DMS 273 (cell line): ENCODE data around the gene FAM13B.
"Not testable (repeated sequence)": the region's sequence is repeated elsewhere in the genome, so short reads cannot be mapped to it uniquely, and the experiment has no call there.

ENCODE experiments used
- DNase-seq: peaks from one replicate; lab custom pipeline; 2025; ENCODE audit not compliant: unreplicated experiment; lab: John Stamatoyannopoulos, UW

FAM13B gene

GRCh38 chr5:138032572-138033385 is at the start of gene FAM13B:
FAM13B (minus strand) TSS chr5:138033079; CDS start chr5:138019111, 13,968 bp downstream.
- DNase-seq, result peak; percentile 88

DNA sequence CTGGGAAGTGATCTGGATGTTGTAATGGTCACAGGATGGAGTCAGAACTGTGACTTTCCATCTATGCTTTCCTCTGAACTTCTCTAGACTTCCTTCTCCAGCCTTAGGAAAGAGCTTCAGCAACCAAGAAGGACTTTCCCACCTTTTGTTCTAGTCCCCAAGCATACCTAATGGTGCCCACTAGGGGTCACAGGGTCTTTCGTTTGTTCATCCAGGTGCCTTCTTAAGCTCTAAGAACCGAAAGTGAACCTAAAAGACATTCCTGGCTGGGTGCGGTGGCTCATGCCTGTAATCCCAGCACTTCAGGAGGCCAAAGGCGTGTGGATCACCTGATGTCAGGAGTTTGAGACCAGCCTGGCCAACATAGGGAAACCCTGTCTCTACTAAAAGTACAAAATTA is 49.2 kb upstream of the FAM13B start:
- peak; percentile 14 for DNase-seq

GRCh38 chr5:138078006-138078643 is 45.2 kb upstream of the FAM13B start:
- DNase-seq, result no peak

DNA sequence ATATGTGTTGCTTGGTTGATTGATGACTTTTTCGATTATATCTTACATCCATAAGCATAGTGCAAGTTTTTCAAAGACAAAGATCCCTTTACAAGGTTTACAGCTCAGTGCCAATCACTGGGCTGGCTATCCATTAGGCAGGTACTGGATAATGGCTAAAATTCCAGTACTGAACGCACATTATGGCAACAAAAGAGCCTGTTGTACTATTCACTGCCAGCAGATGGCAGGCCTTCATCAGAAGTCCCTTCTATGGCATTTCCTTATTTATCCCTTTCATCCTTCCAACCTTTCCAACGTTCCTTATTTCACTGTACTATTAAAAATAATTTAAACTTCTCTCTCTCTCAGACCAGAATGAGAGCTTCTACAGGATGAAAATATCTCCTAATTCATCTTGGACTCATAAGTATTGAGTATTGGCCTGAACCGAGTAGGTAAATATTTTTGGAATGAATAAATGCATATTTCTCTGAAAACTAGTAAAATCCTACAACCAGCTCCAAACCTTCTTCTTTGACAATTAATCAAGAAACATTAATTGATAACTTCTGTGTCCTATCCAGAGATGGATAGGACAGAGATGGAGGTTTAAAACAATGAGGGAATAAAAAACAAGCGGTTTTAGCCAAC is 44.3 kb upstream of the FAM13B start:
- DNase-seq, result peak; percentile 80

DNA sequence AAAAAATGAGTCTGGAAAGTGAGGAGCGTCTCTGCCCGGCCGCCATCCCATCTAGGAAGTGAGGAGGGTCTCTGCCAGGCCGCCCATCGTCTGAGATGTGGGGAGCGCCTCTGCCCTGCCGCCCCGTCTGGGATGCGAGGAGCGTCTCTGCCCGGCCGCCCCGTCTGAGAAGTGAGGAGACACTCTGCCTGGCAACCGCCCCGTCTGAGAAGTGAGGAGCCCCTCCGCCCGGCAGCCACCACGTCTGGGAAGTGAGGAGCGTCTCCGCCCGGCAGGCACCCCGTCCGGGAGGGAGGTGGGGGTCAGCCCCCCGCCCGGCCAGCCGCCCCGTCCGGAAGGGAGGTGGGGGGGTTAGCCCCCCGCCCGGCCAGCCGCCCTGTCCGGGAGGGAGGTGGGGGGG is 37.1 kb upstream of the FAM13B start:
- not testable (repeated sequence) for DNase-seq

- DNase-seq, result peak; percentile 89
Observed at GRCh38 chr5:138068742-138069600, 36.1 kb upstream of the FAM13B start.

GRCh38 chr5:138067945-138068344 is 35.1 kb upstream of the FAM13B start:
- DNase-seq, result no peak

- peak; percentile 36 for DNase-seq
Observed at GRCh38 chr5:138065102-138065501, 32.2 kb upstream of the FAM13B start.

- no peak for DNase-seq
Observed at GRCh38 chr5:138064526-138064925, 31.6 kb upstream of the FAM13B start.

DNA sequence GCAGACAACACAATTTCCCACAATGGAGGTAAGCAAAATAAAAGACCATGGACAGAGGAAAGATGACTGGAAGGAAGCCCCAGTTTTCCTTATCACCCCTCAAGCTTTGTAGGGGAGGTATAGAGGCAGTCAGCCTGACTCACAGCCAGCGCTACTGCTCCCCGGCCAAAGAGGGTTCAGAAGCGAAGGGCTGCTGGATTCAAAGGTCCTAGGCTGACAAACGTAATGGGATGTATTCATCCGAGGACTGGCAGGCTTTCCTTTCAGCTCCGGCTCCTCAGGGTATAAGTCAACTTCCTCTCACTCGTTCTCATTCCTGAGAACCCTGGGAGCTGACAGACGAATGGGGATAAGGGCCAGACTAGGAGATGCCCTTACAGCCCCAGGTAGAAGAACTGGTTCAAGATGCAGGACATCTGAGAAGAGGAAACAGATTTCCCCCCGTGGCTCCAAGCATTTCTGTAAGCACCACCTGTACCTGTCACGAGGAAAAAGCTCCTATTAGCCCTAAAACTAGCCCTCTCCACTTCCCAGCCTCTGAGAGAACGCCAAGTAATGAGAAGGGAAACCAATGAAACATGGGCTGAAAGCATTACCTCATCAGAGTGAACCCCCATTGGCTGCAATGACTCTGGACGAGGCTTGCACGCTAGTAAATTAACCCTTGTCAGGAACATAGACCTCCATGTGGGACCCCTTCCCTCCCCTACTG is 22.1 kb upstream of the FAM13B start:
- no peak for DNase-seq

DNA sequence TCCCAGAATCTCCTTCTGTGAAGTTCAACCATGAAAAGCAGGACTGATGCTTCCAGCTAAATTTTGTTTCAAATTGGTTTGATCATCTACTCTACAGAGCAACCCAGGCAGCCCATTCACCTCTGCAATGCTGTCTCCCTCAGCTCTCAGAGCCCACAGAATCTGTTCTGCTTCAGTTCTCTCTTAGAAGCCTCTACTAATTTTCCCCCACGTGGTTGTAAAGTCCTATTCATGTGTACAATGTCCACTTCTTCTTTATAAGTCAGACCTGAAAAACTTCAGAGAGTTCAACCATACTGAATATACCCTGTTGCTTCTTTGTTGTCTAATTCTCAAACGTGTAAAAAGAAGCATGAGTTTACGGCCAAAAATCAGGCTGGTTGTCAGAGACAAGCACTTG is 21.3 kb upstream of the FAM13B start:
- no peak for DNase-seq

GRCh38 chr5:138053554-138053953 is 20.7 kb upstream of the FAM13B start:
- no peak for DNase-seq

- not testable (repeated sequence) for DNase-seq
Observed at GRCh38 chr5:138052718-138053117, 19.8 kb upstream of the FAM13B start.

GRCh38 chr5:138051441-138052296 is 18.8 kb upstream of the FAM13B start:
- DNase-seq, result no peak

GRCh38 chr5:138045283-138045682 is 12.4 kb upstream of the FAM13B start:
- not testable (repeated sequence) for DNase-seq

DNA sequence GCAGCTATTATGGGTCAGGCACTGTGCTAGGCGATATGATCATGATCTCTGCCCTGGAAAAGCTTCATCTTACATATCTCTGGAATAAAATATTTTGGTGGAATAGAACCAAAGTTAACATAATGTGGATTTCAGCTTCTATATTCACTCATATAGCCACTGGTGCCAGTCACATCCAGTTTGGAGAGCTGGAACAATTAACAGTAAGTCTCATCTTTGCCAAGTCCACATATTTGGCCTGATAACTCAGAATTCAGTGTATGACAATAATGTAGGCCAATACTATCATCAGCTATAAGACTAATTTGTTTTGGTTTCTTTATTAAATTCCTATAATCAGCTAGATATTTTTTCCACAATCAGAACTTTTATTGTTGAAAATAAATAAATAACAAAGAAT is 5.9 kb upstream of the FAM13B start:
- no peak for DNase-seq

- no peak for DNase-seq
Observed at GRCh38 chr5:138037907-138038633, 5.2 kb upstream of the FAM13B start.

DNA sequence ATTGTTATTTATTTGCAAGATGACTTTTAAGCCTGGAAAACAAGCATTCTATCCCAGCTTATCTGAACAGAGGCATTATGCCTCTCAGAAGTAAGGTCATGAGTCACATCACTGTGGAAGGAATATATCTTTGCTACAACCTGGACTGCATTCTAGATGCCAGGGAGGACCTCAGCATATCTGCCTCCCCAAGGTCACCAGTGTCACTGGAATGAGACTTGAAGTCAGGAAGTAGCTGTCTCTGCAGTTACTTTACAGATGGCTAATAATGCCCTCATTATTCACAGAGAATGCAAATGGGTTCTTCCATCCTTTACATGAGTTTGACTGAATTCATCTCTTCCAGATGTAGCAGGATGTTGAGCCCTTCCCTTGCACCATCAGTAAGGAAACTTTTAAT is 4.4 kb upstream of the FAM13B start:
- DNase-seq, result no peak
